Stomach (tissue), 4 donors: ENCODE measurements around the gene ERC2.

Source experiments
- CTCF ChIP-seq, 7 experiments: fragments of 450-650 bp in 4 of 7; fragments of 200-600 bp in 3 of 7; sonication (generic) in 3 of 7; IDR thresholded peaks; one replicate each; pipeline ENCODE4 v1.5.1; 2016 to 2019; ENCODE audit warnings: antibody characterized with exemption in 7 of 7, control low read depth in 2 of 7, mild to moderate bottlenecking in 1 of 7
- POLR2A ChIP-seq, 4 donors: fragments of 450-650 bp; IDR thresholded peaks; one replicate each; pipeline ENCODE4 v1.6.1; 2016; ENCODE audit warnings: antibody characterized with exemption in 4 of 4, control low read depth in 2 of 4, mild to moderate bottlenecking in 1 of 4, moderate library complexity in 1 of 4
- POLR2AphosphoS5 ChIP-seq, 3 donors: sonication (generic); formaldehyde crosslinking; IDR thresholded peaks; one replicate each; pipeline ENCODE4 v1.6.1; 2016; ENCODE audit warnings: antibody characterized with exemption in 3 of 3

GRCh38 chr3:55801676-55802075 is 666.6 kb downstream of the ERC2 start:
- TF ChIP-seq POLR2AphosphoS5 (IDR thresholded peaks at IDR 0.05): no peak
- TF ChIP-seq CTCF (IDR thresholded peaks at IDR 0.05): no peak
- TF ChIP-seq POLR2A (IDR thresholded peaks at IDR 0.05): no peak
